Left cardiac atrium (tissue), 4 donors: ENCODE measurements around the gene PLEKHF1. TPM values are rescaled to one million over a fixed set of nuclear protein-coding genes. Genes with fewer than 3 reads are reported as not detected.

Experiments used
- ATAC-seq, 2 donors: fragments of 200-7000 bp; cut with Tn5 transposase; one replicate each; pipeline ENCODE4 v1.9.1; 2020; ENCODE audit warnings: mild to moderate bottlenecking in 2 of 2, moderate library complexity in 2 of 2
- DNase-seq: peaks from one replicate; pipeline ENCODE4 v3.0.0-alpha.2; 2020
- intact Hi-C, 2 donors: fragments of 100-400 bp; cut with DNase I; formaldehyde crosslinking; loops; one replicate each; pipeline versions ENCODE4 v1.14.1 to v1.15.1; 2022 to 2023
- total RNA-seq, 2 donors: library from RNA; stranded (reverse); fragmentation: NEBNext Ultra II Directional; extraction: Animal tissue kit (Norgen Biotek cat#: 25700); gene quantifications; one replicate each; pipeline ENCODE4 v1.2.1, GENCODE V29; 2021
- donor health status: DM: no; HTN: yes; CAD: no.
- donor health status: DM: no; HTN: yes; CAD: no; lungs with severe emphysema.
- donor health status: DM: yes; HTN: yes; CAD: no.
- donor health status: Dilated cardiomyopathy.

The PLEKHF1 gene
- total RNA-seq, 2 donors from 2014 or later, result 28.1 to 32.8 TPM

DNA sequence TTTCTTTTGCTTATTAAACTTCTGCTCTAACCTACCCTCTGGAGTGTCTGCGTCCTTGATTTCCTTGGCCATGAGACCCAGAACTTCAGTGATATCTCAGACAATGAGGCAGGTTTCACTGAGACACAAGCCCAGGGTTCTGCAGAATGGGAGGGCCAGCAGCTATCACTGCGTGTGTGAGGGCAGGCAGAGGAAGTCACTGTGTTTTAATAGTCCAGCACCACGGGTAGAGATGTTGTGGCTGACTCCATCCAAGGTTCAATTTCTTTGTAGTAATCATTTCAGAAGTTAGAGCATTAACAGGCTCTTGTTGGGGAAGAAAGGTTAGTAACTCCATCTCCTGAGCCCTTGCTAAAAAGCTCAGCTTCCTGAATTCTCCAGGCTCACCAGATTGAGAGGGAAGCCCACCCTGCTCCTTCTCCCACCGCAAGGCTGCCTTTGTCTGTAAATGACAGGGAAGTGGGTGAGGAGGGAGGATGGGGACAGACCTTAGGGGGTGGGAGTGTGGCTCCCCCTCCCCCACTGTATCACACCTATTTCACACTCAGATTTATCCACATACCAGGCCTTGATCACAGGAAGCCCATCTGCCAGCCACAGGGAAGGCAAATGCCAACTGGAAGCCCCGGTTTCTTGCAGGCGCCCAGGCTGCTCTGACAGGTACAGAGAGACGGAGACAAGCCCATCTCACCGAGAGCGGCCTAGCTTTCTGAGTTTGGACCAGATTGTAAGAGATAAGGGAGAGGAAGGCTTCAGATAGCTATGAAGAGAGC, 47.7 kb downstream of the PLEKHF1 start:
- ATAC-seq, result no peak
- intact Hi-C loops, result no loop called here
- no peak for DNase-seq

DNA sequence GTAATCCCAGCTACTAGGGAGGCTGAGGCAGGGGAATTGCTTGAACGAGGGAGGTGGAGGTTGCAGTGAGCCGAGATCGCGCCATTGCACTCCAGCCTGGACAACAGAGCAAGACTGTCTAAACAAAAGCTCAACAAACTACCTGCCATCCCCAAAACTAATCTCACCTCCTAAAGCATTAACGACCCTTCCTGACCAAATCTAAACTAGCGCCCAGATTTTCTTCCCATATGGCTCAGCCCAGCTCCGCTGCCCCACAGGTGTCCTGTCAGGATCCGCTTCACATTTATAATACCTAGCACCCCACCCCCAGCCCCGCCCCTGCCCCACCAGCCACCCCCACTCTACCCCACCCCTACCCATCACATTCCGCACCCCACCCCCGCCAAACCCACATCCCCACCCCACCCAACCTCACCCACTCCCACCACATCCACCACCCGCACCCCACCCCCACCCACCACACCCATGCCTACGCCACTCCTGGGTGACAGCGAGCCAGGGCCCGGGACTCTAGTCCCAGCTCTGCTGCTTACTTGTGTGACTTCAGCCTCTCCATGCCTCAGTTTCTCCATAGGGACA, 49.2 kb downstream of the PLEKHF1 start:
- DNase-seq, result no peak
- intact Hi-C loops, result no loop called here
- peak; percentile 11 to 16 for ATAC-seq

DNA sequence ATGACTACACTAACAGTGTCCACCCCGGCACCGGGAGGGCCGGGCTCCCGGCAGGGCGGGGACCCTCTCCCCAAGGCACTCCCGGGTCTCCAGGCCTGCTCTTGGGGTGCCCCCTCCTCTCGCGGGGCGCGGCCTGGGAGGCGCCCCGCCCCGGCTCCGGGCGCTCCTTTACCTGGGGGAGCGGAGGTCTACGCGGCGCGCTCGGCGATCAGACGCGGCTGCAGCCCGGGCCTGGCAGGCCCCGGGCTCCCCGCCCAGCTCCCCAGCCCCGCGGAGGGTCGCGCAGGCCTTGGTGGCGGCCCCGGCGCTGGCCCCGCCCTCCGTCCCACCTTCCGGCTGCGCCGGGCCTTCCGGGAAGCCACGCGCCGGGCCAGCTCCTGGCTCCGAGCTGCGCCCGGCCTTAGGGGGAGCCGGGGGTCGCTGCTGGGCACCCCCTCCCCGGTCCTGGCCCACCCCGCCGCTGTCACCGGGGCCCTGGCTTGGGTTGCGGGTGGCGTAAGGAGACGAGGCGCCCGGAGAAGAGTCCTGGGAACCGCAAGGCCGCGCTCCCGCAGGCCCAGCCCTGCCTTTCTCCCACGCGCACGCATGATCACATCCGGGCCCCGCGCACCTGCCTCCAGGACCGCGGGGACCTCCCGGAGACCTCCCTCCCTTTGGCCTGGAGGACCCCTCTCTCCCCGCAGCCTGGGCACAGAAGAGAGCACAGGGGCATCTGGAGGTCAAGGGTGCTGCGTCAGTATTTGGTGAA, 49.9 kb downstream of the PLEKHF1 start, which contains the start of gene C19orf12:
TSS of gene C19orf12 (minus strand) at position 309 of the 748 bp plus-strand sequence. CDS start 6,848 bp downstream, outside the sequence.
- intact Hi-C loops, result loop anchor here in 1 of 2 donors (5.0 kb wide), 1 partner anchor 108 kb away; the partner anchor contains the start of gene POP4
- peak; percentile 71 for DNase-seq
- peak; percentile 86 to 91 for ATAC-seq

DNA sequence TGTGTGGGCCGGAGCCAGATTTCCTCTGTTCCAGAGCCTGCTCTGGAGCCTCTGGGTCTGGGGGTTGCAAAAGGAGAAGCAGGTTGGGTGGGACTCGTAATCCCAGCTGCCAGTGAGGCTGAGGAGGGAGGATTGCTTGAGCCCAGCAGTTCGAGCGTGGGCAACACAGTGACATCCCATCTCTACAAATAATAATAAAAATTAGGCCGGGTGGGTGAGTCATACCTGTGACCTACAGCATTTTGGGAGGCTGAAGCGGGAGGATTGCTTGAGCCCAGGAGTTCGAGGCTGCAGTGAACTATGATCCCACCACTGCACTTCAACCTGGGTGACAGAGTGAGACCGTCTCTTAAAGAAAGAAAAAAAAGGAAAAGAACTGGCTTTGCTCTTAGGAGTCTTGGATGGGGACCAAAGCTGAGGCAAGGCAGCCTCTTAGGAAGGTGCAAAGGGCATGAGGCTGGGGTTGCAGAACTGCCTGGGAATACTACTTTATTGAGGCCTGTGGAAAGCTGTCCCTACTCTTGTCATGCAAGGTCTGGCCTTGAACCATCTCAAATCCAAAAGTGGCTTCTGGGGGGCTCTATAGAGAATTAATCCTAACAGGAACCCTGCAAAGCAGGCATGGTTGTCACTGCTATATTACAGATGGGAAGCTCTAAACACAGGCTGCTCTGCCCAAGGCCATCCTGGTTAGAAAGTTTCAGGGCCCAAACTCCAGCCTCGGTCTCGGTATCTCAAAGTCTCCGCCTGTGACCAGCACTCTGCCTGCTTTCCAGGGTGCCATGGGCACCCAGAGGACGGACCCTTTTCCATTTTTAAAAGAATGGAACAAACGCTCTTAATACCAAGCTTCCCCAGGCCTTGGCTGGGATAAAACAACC, 50.7 kb downstream of the PLEKHF1 start:
- intact Hi-C loops, result loop anchor here (1.0 to 5.0 kb wide), 2 partner anchors 106 to 109 kb away; partner anchors contain the start of gene POP4 (in 1 of the 2)
- no peak for DNase-seq
- peak; percentile 13 to 26 for ATAC-seq

DNA sequence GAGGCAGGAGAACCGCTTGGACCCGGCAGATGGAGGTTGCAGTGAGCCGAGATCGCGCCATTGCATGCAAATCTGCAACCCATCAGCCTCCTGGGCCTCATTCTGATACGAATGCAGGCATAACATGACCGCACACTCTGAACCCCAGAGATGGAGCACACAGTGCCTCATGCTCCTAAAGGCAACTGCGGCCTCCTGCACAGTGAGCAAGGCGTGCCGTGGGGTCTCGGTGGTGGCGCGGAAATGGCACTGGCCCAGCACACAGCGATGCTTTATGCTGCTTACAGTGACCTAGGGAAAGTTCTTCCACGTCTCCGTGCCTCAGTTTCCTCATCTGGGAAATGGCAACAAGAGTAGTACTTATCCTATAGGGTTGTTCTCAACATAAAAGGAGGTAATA, 51.8 kb downstream of the PLEKHF1 start:
- no peak for DNase-seq
- intact Hi-C loops, result loop anchor here in 1 of 2 donors (5.0 kb wide), 1 partner anchor 110 kb away; the partner anchor contains the start of gene POP4
- ATAC-seq, result no peak

DNA sequence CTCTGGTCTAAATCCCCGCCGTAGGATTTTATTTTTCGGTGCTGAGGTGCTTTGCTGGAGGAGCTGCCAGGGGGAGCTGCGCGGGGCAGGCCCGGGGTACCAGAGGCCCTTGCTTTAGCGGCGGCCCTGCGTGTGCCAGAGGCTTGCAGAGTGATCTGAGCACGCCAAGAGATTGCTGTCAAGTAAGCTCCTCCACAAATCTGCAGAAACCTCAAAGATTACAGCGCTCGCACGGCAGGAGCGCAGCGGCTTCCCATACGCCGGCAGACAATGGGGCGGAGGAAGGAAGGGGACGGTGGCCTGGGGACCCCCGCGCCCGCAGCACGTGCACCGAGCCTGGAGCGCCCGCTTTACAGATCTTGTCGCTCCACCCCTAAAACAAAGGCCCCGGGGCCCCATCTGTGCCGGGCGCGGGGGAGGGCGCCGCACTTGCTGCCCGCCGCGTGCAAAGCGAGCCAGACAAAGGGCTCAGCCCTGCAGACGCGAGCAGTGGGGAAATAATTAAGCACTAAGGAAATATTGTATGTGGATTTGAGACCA, 58.9 kb downstream of the PLEKHF1 start:
- ATAC-seq (peak; percentile 49 to 55), DNase-seq (no peak)
- intact Hi-C loops, result no loop called here

DNA sequence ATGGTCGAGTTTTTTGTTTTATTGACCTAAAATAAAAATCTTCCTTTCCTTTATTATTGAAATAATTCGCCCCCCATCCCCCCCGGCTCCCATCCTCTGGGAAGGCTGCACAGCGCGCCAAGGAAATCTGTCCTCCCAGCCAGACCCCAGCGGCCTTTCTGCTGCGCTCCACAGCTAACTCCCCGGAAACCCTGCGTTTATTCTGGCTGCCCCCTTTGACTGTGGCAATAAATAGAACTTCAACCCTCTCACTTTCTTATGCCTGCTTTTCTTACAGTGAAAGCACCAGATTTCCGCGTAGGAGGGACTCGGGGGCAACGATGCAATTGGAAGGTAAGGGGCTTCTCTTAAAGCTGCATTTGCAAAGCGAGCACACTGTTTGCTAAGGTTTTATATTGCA, 59.5 kb downstream of the PLEKHF1 start:
- ATAC-seq (no peak), DNase-seq (no peak)
- intact Hi-C loops, result no loop called here

Other genes starting within 250 kb of the PLEKHF1 start
- gene VSTM2B, start 139.5 kb upstream of the PLEKHF1 start, total RNA-seq, result not detected
- gene POP4, start 59.2 kb upstream of the PLEKHF1 start, total RNA-seq, result 10 to 100 TPM; 48.7 to 50.8 TPM
- 10 to 100 TPM; 48.2 to 52.0 TPM for gene C19orf12, start 49.8 kb downstream of the PLEKHF1 start, total RNA-seq
- gene CCNE1, start 146.5 kb downstream of the PLEKHF1 start, total RNA-seq, result 1 to 10 TPM; 1.8 to 3.0 TPM